Mucosa of gallbladder (tissue), 1 donor: ENCODE results near the gene CACNA1A. TPM values are rescaled to one million over a fixed set of nuclear protein-coding genes. Genes with fewer than 3 reads are reported as not detected.
"Not testable (repeated sequence)": the region's sequence is repeated elsewhere in the genome, so short reads cannot be mapped to it uniquely, and the experiment has no call there.

Source experiments
- DNase-seq: peaks from one replicate; pipeline ENCODE4 v3.0.0-alpha.2; 2020; ENCODE audit warnings: low spot score
- total RNA-seq: library from RNA; stranded (reverse); gene quantifications from one replicate; pipeline ENCODE4 v1.2.1, GENCODE V29; 2021
- donor health status: DM: no; HTN: no; CAD: no.

The CACNA1A gene
- total RNA-seq, 1 donor from 2014 or later, result 1.2 TPM

GRCh38 chr19:13427273-13428051 lies 78.8 kb downstream of the CACNA1A start:
- no peak for DNase-seq

GRCh38 chr19:13425875-13426274 lies 80.4 kb downstream of the CACNA1A start:
- not testable (repeated sequence) for DNase-seq

GRCh38 chr19:13425151-13425550 lies 81.1 kb downstream of the CACNA1A start:
- no peak for DNase-seq

- no peak for DNase-seq
Measured at GRCh38 chr19:13420780-13421179, 85.5 kb downstream of the CACNA1A start.

- DNase-seq, result no peak
Measured at GRCh38 chr19:13417054-13417453, 89.2 kb downstream of the CACNA1A start.

- DNase-seq, result no peak
Measured at GRCh38 chr19:13411899-13412298, 94.4 kb downstream of the CACNA1A start.

GRCh38 chr19:13410946-13411345 lies 95.3 kb downstream of the CACNA1A start:
- DNase-seq, result no peak

- DNase-seq, result no peak
Measured at GRCh38 chr19:13408889-13409518, 97.3 kb downstream of the CACNA1A start.

- DNase-seq, result no peak
Measured at GRCh38 chr19:13404236-13404635, 102.0 kb downstream of the CACNA1A start.

GRCh38 chr19:13401388-13401787 lies 104.9 kb downstream of the CACNA1A start:
- no peak for DNase-seq

GRCh38 chr19:13400296-13400695 lies 106.0 kb downstream of the CACNA1A start:
- DNase-seq, result no peak

GRCh38 chr19:13399746-13400145 lies 106.5 kb downstream of the CACNA1A start:
- no peak for DNase-seq

GRCh38 chr19:13398780-13399726 lies 107.2 kb downstream of the CACNA1A start:
- no peak for DNase-seq

- no peak for DNase-seq
Measured at GRCh38 chr19:13398182-13398581, 108.1 kb downstream of the CACNA1A start.

- DNase-seq, result peak; percentile 60
Measured at GRCh38 chr19:13396250-13397080, 109.8 kb downstream of the CACNA1A start.

GRCh38 chr19:13382633-13382938 lies 123.7 kb downstream of the CACNA1A start:
- no peak for DNase-seq

- no peak for DNase-seq
Measured at GRCh38 chr19:13381827-13382632, 124.2 kb downstream of the CACNA1A start.

GRCh38 chr19:13376537-13376936 lies 129.7 kb downstream of the CACNA1A start:
- no peak for DNase-seq

- no peak for DNase-seq
Measured at GRCh38 chr19:13373599-13373998, 132.7 kb downstream of the CACNA1A start.

GRCh38 chr19:13370948-13371347 lies 135.3 kb downstream of the CACNA1A start:
- DNase-seq, result no peak
